H9 (cell line): ENCODE measurements around the gene PPM1H. TPM values are rescaled to one million over a fixed set of nuclear protein-coding genes. Genes with fewer than 3 reads are reported as not detected.

Source experiments
- DNase-seq: peaks from one replicate; pipeline ENCODE4 v3.0.0-alpha.2; 2017
- H2AFZ ChIP-seq: one replicate; pipeline ENCODE4 v1.6.1; 2013; ENCODE audit warnings: mild to moderate bottlenecking, low read length, control low read depth, moderate library complexity
- H2AK5ac ChIP-seq: 2 replicates; pipeline ENCODE4 v1.6.1; 2013; ENCODE audit warnings: low read length, control low read depth, mixed read lengths; ENCODE audit not compliant: insufficient read length
- H2BK120ac ChIP-seq: one replicate; pipeline ENCODE4 v1.6.1; 2013; ENCODE audit warnings: low read depth, mild to moderate bottlenecking, low read length, control low read depth, inconsistent platforms; ENCODE audit not compliant: poor library complexity, severe bottlenecking
- H2BK12ac ChIP-seq: 2 replicates; pipeline ENCODE4 v1.6.1; 2013; ENCODE audit warnings: low read length, control low read depth, mixed read lengths, low read depth; ENCODE audit not compliant: insufficient read length
- H2BK15ac ChIP-seq: 2 replicates; pipeline ENCODE4 v1.6.1; 2013; ENCODE audit warnings: low read depth, low read length, control low read depth
- H2BK20ac ChIP-seq: one replicate; pipeline ENCODE4 v1.6.1; 2013; ENCODE audit warnings: low read depth, mild to moderate bottlenecking, low read length, control low read depth, inconsistent platforms; ENCODE audit not compliant: poor library complexity, severe bottlenecking
- H2BK5ac ChIP-seq: 2 replicates; pipeline ENCODE4 v1.6.1; 2013; ENCODE audit warnings: low read length, control low read depth, mixed read lengths; ENCODE audit not compliant: insufficient read length
- H3K14ac ChIP-seq: 2 replicates; pipeline ENCODE4 v1.6.1; 2013; ENCODE audit warnings: low read length, control low read depth; ENCODE audit not compliant: insufficient read depth
- H3K18ac ChIP-seq: 2 replicates; pipeline ENCODE4 v1.6.1; 2013; ENCODE audit warnings: low read depth, mild to moderate bottlenecking, mixed read lengths, low read length, control low read depth; ENCODE audit not compliant: insufficient read length
- H3K23ac ChIP-seq: 2 replicates; pipeline ENCODE4 v1.6.1; 2013; ENCODE audit warnings: low read length, control low read depth, mixed read lengths, low read depth; ENCODE audit not compliant: insufficient read length
- H3K23me2 ChIP-seq: 2 replicates; pipeline ENCODE4 v1.6.1; 2013; ENCODE audit warnings: low read depth, mild to moderate bottlenecking, mixed read lengths, low read length, control low read depth; ENCODE audit not compliant: insufficient read length, poor library complexity, severe bottlenecking
- H3K27ac ChIP-seq: 2 replicates; pipeline ENCODE4 v1.5.1; 2013; ENCODE audit warnings: low read length, control low read depth, mixed read lengths, low read depth; ENCODE audit not compliant: insufficient read length
- H3K27me3 ChIP-seq: 2 replicates; pipeline ENCODE4 v1.6.1; 2013; ENCODE audit warnings: low read length, control low read depth, inconsistent platforms; ENCODE audit not compliant: insufficient read depth
- H3K4ac ChIP-seq: 2 replicates; pipeline ENCODE4 v1.6.1; 2013; ENCODE audit warnings: low read depth, mild to moderate bottlenecking, control low read depth, inconsistent platforms, low read length, moderate library complexity
- H3K4me1 ChIP-seq: 2 replicates; pipeline ENCODE4 v1.6.1; 2013; ENCODE audit warnings: low read length, control low read depth, inconsistent platforms; ENCODE audit not compliant: insufficient read depth
- H3K4me2 ChIP-seq: 2 replicates; pipeline ENCODE4 v1.6.1; 2013; ENCODE audit warnings: low read length, control low read depth, mixed read lengths; ENCODE audit not compliant: insufficient read length, insufficient read depth
- H3K56ac ChIP-seq: 2 replicates; pipeline ENCODE4 v1.6.1; 2013; ENCODE audit warnings: low read depth, mild to moderate bottlenecking, mixed read lengths, low read length, control low read depth; ENCODE audit not compliant: insufficient read length
- H3K79me1 ChIP-seq: 2 replicates; pipeline ENCODE4 v1.6.1; 2013; ENCODE audit warnings: low read depth, mild to moderate bottlenecking, moderate library complexity, low read length, control low read depth, inconsistent platforms; ENCODE audit not compliant: insufficient read depth, poor library complexity, severe bottlenecking
- H3K79me2 ChIP-seq: 2 replicates; pipeline ENCODE4 v1.6.1; 2013; ENCODE audit warnings: low read length, control low read depth, inconsistent platforms; ENCODE audit not compliant: insufficient read depth
- H3K9ac ChIP-seq: 2 replicates; pipeline ENCODE4 v1.6.1; 2013; ENCODE audit warnings: low read length, control low read depth, mixed read lengths; ENCODE audit not compliant: insufficient read length; ENCODE audit errors: extremely low read depth
- H3K9me3 ChIP-seq: one replicate; pipeline ENCODE4 v1.6.1; 2013; ENCODE audit warnings: low read depth, low read length, inconsistent platforms; ENCODE audit not compliant: control insufficient read depth
- H3T11ph ChIP-seq: one replicate; pipeline ENCODE4 v1.6.1; 2013; ENCODE audit warnings: mild to moderate bottlenecking, low read length, control low read depth, inconsistent platforms
- H4K20me1 ChIP-seq: one replicate; pipeline ENCODE4 v1.6.1; 2013; ENCODE audit not compliant: control insufficient read depth, insufficient read length, insufficient read depth
- H4K5ac ChIP-seq: 2 replicates; pipeline ENCODE4 v1.6.1; 2013; ENCODE audit warnings: low read depth, mild to moderate bottlenecking, mixed read lengths, low read length, control low read depth; ENCODE audit not compliant: insufficient read length
- H4K8ac ChIP-seq: replicated peaks from 2 replicates; pipeline ENCODE4 v1.6.1; 2013; ENCODE audit warnings: low read length, control low read depth, mixed read lengths, low read depth; ENCODE audit not compliant: insufficient read length
- H4K91ac ChIP-seq: 2 replicates; pipeline ENCODE4 v1.6.1; 2013; ENCODE audit warnings: low read depth, mild to moderate bottlenecking, moderate library complexity, mixed read lengths, low read length, control low read depth; ENCODE audit not compliant: insufficient read length
- H3K27ac Mint-ChIP-seq, 3 experiments: 2 replicates in 2 of 3; 3 replicates in 1 of 3; pipeline ENCODE4 v1.8.0; 2020 to 2021; ENCODE audit warnings: mixed read lengths in 3 of 3, mild to moderate bottlenecking in 1 of 3, moderate library complexity in 1 of 3
- H3K27me3 Mint-ChIP-seq: 2 replicates; pipeline ENCODE4 v1.8.0; 2021; ENCODE audit warnings: low read depth, mild to moderate bottlenecking, moderate library complexity, mixed read lengths
- H3K36me3 Mint-ChIP-seq, 3 experiments: 2 replicates in 2 of 3; 3 replicates in 1 of 3; pipeline ENCODE4 v1.8.0; 2020 to 2021; ENCODE audit warnings: low read depth in 3 of 3, mixed read lengths in 3 of 3; ENCODE audit not compliant: insufficient read depth in 1 of 3
- H3K4me1 Mint-ChIP-seq, 2 experiments: 2 replicates each; pipeline ENCODE4 v1.8.0; 2020; ENCODE audit warnings: mixed read lengths in 2 of 2
- H3K4me3 Mint-ChIP-seq, 2 experiments: 2 replicates in 1 of 2; 3 replicates in 1 of 2; pipeline ENCODE4 v1.8.0; 2020 to 2021; ENCODE audit warnings: mild to moderate bottlenecking in 2 of 2, mixed read lengths in 2 of 2, moderate library complexity in 1 of 2
- H3K9me3 Mint-ChIP-seq, 2 experiments: 2 replicates in 1 of 2; 3 replicates in 1 of 2; pipeline ENCODE4 v1.8.0; 2020; ENCODE audit warnings: mild to moderate bottlenecking in 2 of 2, mixed read lengths in 2 of 2, moderate library complexity in 1 of 2
- CTCF ChIP-seq: fragments of 200-600 bp; sonication (generic); conservative IDR thresholded peaks from 3 replicates; pipeline ENCODE4 v1.8.0; 2021; ENCODE audit warnings: antibody characterized with exemption, mild to moderate bottlenecking
- WGBS: extraction: QIAGEN DNeasy Blood & Tissue Kit; methylation state at CpG from one replicate; pipeline ENCODE4 v1.1.7; 2013; ENCODE audit warnings: missing lambda C conversion rate, low lambda C conversion rate, mixed read lengths; ENCODE audit not compliant: insufficient read length; ENCODE audit errors: extremely low coverage; 5-methylcytosine and 5-hydroxymethylcytosine counted together
- total RNA-seq: library from RNA; stranded (reverse); gene quantifications from 2 replicates; pipeline ENCODE4 v1.2.1, GENCODE V29; 2021

The PPM1H gene
- total RNA-seq, 1 experiment from 2014 or later = 22.1 TPM

DNA sequence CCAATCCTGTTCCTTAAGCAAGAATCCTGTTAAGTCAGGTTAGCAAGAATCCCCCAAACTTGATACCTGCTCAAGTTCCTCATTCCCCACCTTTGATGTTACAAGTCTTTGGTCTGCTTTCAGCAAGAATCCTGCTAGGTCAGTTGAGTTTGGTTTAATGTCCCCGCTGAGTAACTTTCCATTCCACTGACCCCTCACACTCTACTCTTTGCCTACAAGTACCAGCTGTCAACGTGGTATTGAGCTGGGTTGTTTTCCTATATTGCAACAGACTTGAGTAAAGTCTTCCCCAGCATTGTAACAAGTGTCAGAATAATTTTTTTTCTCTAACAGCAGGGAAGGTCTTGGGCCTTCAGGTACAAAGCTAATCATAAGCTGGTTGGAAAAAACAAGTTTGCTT is 6.3 kb downstream of the PPM1H start:
- Histone ChIP-seq H2BK20ac (no peak overlapping the region), H3K27ac (no peak overlapping the region), H3T11ph (no peak overlapping the region), H2BK120ac (no peak overlapping the region), H3K4me1 (peaks cover 9% of the 10 kb centered on the region), H2BK12ac (no peak overlapping the region), H2BK5ac (no peak overlapping the region), H2AFZ (no peak overlapping the region), H4K8ac (no peak overlapping the region), H3K23me2 (peaks cover 2% of the 10 kb centered on the region), H2AK5ac (no peak overlapping the region), H4K5ac (no peak overlapping the region), H3K4me2 (no peak overlapping the region), H3K4ac (no peak overlapping the region), H3K18ac (no peak overlapping the region), H3K79me1 (peaks cover 3% of the 10 kb centered on the region), H3K9ac (no peak overlapping the region), H3K27me3 (no peaks in the 10 kb centered on the region), H4K20me1 (peaks cover 1% of the 10 kb centered on the region), H2BK15ac (no peak overlapping the region), H3K79me2 (peaks cover 13% of the 10 kb centered on the region; the same call in 1 of the 2 replicates), H3K9me3 (no peaks in the 10 kb centered on the region), H3K23ac (no peak overlapping the region), H4K91ac (no peak overlapping the region), H3K14ac (no peak overlapping the region), H3K56ac (no peak overlapping the region)
- DNase-seq = no peak
- Mint-ChIP-seq H3K9me3 (no peaks in the 10 kb centered on the region), H3K36me3 (no peaks in the 10 kb centered on the region), H3K27me3 (no peaks in the 10 kb centered on the region), H3K27ac (peak overlapping the region in 2 of 3 experiments; percentile 10 to 22; a peak in 2 of 7 replicates), H3K4me1 (peaks cover 42% of the 10 kb centered on the region in 2 experiments), H3K4me3 (peak overlapping the region in 1 of 2 experiments; percentile 2; a peak in 1 of 5 replicates)
- TF ChIP-seq CTCF = no peak
- no CpG with 5 or more reads among the region's 2 CpGs for WGBS
